HepG2 (cell line): ENCODE results near the gene PLXNA4. TPM values are rescaled to one million over a fixed set of nuclear protein-coding genes. Genes with fewer than 3 reads are reported as not detected.

Source experiments
- ATAC-seq: fragments of 200-7000 bp; cut with Tn5 transposase; 3 replicates; pipeline ENCODE4 v1.9.1; 2020; ENCODE audit warnings: mild to moderate bottlenecking, moderate library complexity
- BruUV-seq: library from RNA; stranded (reverse); fragments of 400-500 nt; replicated peaks from 2 replicates; lab custom pipeline; 2021; lab: Mats Ljungman, UMichigan
- CTCF ChIA-PET: fragments of 300-600 bp; formaldehyde crosslinking; extraction: SDS; loops from one replicate; lab custom pipeline; 2021; ENCODE audit warnings: low total read pairs, inconsistent platforms, low intra/inter-chr PET ratio; lab: Yijun Ruan, JAX
- POLR2A ChIA-PET: fragments of 350-600 bp; sonication (Branson Sonifier 250); formaldehyde crosslinking; loops from one replicate; lab custom pipeline; 2020; ENCODE audit warnings: antibody characterized with exemption, inconsistent platforms; lab: Yijun Ruan, JAX
- DNase-seq: peaks from one replicate; pipeline ENCODE4 v3.0.0-alpha.2; 2015; ENCODE audit warnings: low spot score
- FAIRE-seq: peaks from 3 replicates; lab custom pipeline; 2011; peaks lifted over from hg19 to GRCh38; lab: Jason Lieb, UNC
- H2AFZ ChIP-seq: one replicate; pipeline ENCODE4 v1.6.1; 2011; ENCODE audit warnings: low read length, inconsistent platforms
- H3K27ac ChIP-seq: fragments of 300-600 bp; 3 replicates; pipeline ENCODE4 v1.8.0; 2011; ENCODE audit warnings: mixed run types, mild to moderate bottlenecking, mixed read lengths, low read length, inconsistent platforms; ENCODE audit not compliant: insufficient read depth; ENCODE audit errors: extremely low read length
- H3K27me3 ChIP-seq, 2 experiments: fragments of 200-600 bp in 1 of 2; 2 replicates in 1 of 2; 3 replicates in 1 of 2; pipeline versions ENCODE4 v1.6.0 to v1.8.0; 2011; ENCODE audit warnings: low read length in 2 of 2, mild to moderate bottlenecking in 2 of 2, moderate library complexity in 2 of 2, inconsistent platforms in 1 of 2; ENCODE audit not compliant: insufficient read depth in 2 of 2, control insufficient read depth in 1 of 2
- H3K36me3 ChIP-seq, 2 experiments: fragments of 200-600 bp in 1 of 2; replicated peaks in 1 of 2; 2 replicates in 1 of 2; 3 replicates in 1 of 2; pipeline versions ENCODE4 v1.5.1 to v1.8.0; 2011; ENCODE audit warnings: low read length in 2 of 2, inconsistent platforms in 1 of 2; ENCODE audit not compliant: insufficient read depth in 2 of 2, control insufficient read depth in 1 of 2
- H3K4me1 ChIP-seq: 2 replicates; pipeline ENCODE4 v1.5.1; 2012; ENCODE audit warnings: low read length, inconsistent platforms; ENCODE audit not compliant: insufficient read depth
- H3K4me2 ChIP-seq: 2 replicates; pipeline ENCODE4 v1.6.0; 2011; ENCODE audit warnings: low read depth, low read length, inconsistent platforms
- H3K4me3 ChIP-seq, 3 experiments: fragments of 200-600 bp in 1 of 3; sonication (generic), shearing (Covaris generic) in 1 of 3; replicated peaks in 1 of 3; 2 replicates each; pipeline ENCODE4 v1.5.1; 2011 to 2016; ENCODE audit warnings: low read length in 3 of 3, inconsistent platforms in 2 of 3, low read depth in 2 of 3, mild to moderate bottlenecking in 2 of 3, control low read depth in 1 of 3, mixed read lengths in 1 of 3; ENCODE audit not compliant: insufficient read depth in 1 of 3
- H3K79me2 ChIP-seq: one replicate; pipeline ENCODE4 v1.6.1; 2011; ENCODE audit warnings: low read length, inconsistent platforms; ENCODE audit not compliant: insufficient read depth
- H3K9ac ChIP-seq: 2 replicates; pipeline ENCODE4 v1.6.0; 2011; ENCODE audit warnings: mild to moderate bottlenecking, low read depth, low read length, inconsistent platforms; ENCODE audit not compliant: insufficient read depth
- H3K9me3 ChIP-seq: 2 replicates; pipeline ENCODE4 v1.5.1; 2012; ENCODE audit warnings: mild to moderate bottlenecking, low read length
- H4K20me1 ChIP-seq: 2 replicates; pipeline ENCODE4 v1.6.0; 2011; ENCODE audit warnings: inconsistent platforms, mild to moderate bottlenecking, low read length, moderate library complexity; ENCODE audit not compliant: insufficient read depth
- AHR ChIP-seq: IDR thresholded peaks from 2 replicates; pipeline ENCODE4 v1.6.1; 2018; ENCODE audit warnings: missing genetic modification reagents, missing compliant biosample characterization
- ATAD3A ChIP-seq: sonication (generic); formaldehyde crosslinking; IDR thresholded peaks from 2 replicates; pipeline ENCODE4 v1.4.0; 2020; ENCODE audit warnings: missing genetic modification reagents
- HCFC1 ChIP-seq: fragments of 150-350 bp; IDR thresholded peaks from 2 replicates; pipeline ENCODE4 v1.6.1; 2014; ENCODE audit warnings: low read depth, low read length
- HMGA1 ChIP-seq: sonication (generic); formaldehyde crosslinking; conservative IDR thresholded peaks from 2 replicates; pipeline ENCODE4 v1.4.0; 2020; ENCODE audit warnings: missing genetic modification reagents
- HNRNPL ChIP-seq: fragments of 200-400 bp; formaldehyde crosslinking; IDR thresholded peaks from 2 replicates; pipeline ENCODE4 v1.6.1; 2017; ENCODE audit warnings: mild to moderate bottlenecking, low read depth, low read length
- JUN ChIP-seq: sonication (generic); formaldehyde crosslinking; IDR thresholded peaks from 2 replicates; pipeline ENCODE4 v1.4.0; 2020; ENCODE audit warnings: mild to moderate bottlenecking, missing genetic modification reagents
- MIXL1 ChIP-seq: IDR thresholded peaks from 2 replicates; pipeline ENCODE4 v1.6.1; 2016
- NBN ChIP-seq: fragments of 450-650 bp; conservative IDR thresholded peaks from 2 replicates; pipeline ENCODE4 v1.6.1; 2017
- NFE2L1 ChIP-seq: sonication (generic); formaldehyde crosslinking; IDR thresholded peaks from 2 replicates; pipeline ENCODE4 v1.4.0; 2020; ENCODE audit warnings: missing genetic modification reagents, mild to moderate bottlenecking, borderline replicate concordance
- PHF21A ChIP-seq: sonication (generic); formaldehyde crosslinking; IDR thresholded peaks from 2 replicates; pipeline ENCODE4 v1.5.0; 2020; ENCODE audit warnings: mild to moderate bottlenecking, missing genetic modification reagents
- TEAD2 ChIP-seq: sonication (generic); formaldehyde crosslinking; IDR thresholded peaks from 2 replicates; pipeline ENCODE4 v1.9.0; 2021; ENCODE audit warnings: missing genetic modification reagents
- YEATS2 ChIP-seq: sonication (generic); formaldehyde crosslinking; IDR thresholded peaks from 2 replicates; pipeline ENCODE4 v1.4.0; 2020; ENCODE audit warnings: missing genetic modification reagents, borderline replicate concordance
- ZFP1 ChIP-seq: IDR thresholded peaks from 2 replicates; pipeline ENCODE4 v1.6.1; 2016
- ZNF326 ChIP-seq: sonication (generic); formaldehyde crosslinking; IDR thresholded peaks from 2 replicates; pipeline ENCODE4 v1.4.0; 2020; ENCODE audit warnings: missing genetic modification reagents, borderline replicate concordance
- ZNF329 ChIP-seq: sonication (generic); formaldehyde crosslinking; IDR thresholded peaks from 2 replicates; pipeline ENCODE4 v1.9.0; 2021; ENCODE audit warnings: low read depth, mild to moderate bottlenecking, missing genetic modification reagents
- ZNF501 ChIP-seq: sonication (generic); formaldehyde crosslinking; IDR thresholded peaks from 2 replicates; pipeline ENCODE4 v1.5.1; 2020; ENCODE audit warnings: mild to moderate bottlenecking, moderate library complexity, missing genetic modification reagents
- ZNF775 ChIP-seq: sonication (generic); formaldehyde crosslinking; IDR thresholded peaks from 2 replicates; pipeline ENCODE4 v1.4.0; 2020; ENCODE audit warnings: missing genetic modification reagents, mild to moderate bottlenecking, moderate library complexity, borderline replicate concordance
- ZNF839 ChIP-seq: sonication (generic); formaldehyde crosslinking; IDR thresholded peaks from 2 replicates; pipeline ENCODE4 v1.4.0; 2020; ENCODE audit warnings: missing genetic modification reagents, mild to moderate bottlenecking, borderline replicate concordance
- ZNF841 ChIP-seq: sonication (generic); formaldehyde crosslinking; IDR thresholded peaks from 2 replicates; pipeline ENCODE4 v1.8.1; 2023; ENCODE audit warnings: missing genetic modification reagents, borderline replicate concordance
- WGBS: methylation state at CpG from one replicate; pipeline ENCODE4 v1.1.6; 2017; ENCODE audit warnings: low lambda C conversion rate; 5-methylcytosine and 5-hydroxymethylcytosine counted together
- in situ Hi-C: cut with HindIII; loops from 2 replicates; pipeline ENCODE4 v1.10.0; 2017; ENCODE audit warnings: low pct_unique_long_range_greater_than_20kb; ENCODE audit not compliant: extremely low pct_ligation_motif_present
- intact Hi-C: fragments of 100-400 bp; cut with micrococcal nuclease; formaldehyde crosslinking; loops from one replicate; pipeline ENCODE4 v1.10.0; 2022; ENCODE audit not compliant: unreplicated experiment
- polyA plus RNA-seq, 8 experiments: library from polyadenylated mRNA; depleted of rRNA in 3 of 8; stranded (reverse) in 7 of 8; unstranded in 1 of 8; fragments of >200 nt; fragmentation: Illumina TruSeq in 4 of 8; extraction: Trizol in 4 of 8; gene quantifications; 2 replicates each; pipeline versions ENCODE4 v1.2.1 to v1.2.3, GENCODE V29; 2011 to 2016; ENCODE audit warnings: low read depth in 4 of 8, missing spikeins in 1 of 8, mixed read lengths in 1 of 8; ENCODE audit not compliant: insufficient read depth in 1 of 8
- total RNA-seq, 5 experiments: library from RNA; depleted of rRNA; stranded (reverse); fragments of >200 nt; fragmentation: Illumina TruSeq; extraction: Trizol; gene quantifications; 2 replicates each; pipeline ENCODE4 v1.2.3, GENCODE V29; 2016; ENCODE audit warnings: low read depth in 1 of 5
- TF ChIP-seq, protein P1 (sequence below): sonication (generic); formaldehyde crosslinking; conservative IDR thresholded peaks from 2 replicates; pipeline ENCODE4 v1.8.0; 2022; ENCODE audit warnings: low read depth, missing genetic modification reagents

The PLXNA4 gene
- total and polyA plus RNA-seq, 2 of the 13 experiments (the other 11 are each of a cell fraction or from before 2014, with no cell fraction given) = 0.01 to 0.04 TPM

DNA sequence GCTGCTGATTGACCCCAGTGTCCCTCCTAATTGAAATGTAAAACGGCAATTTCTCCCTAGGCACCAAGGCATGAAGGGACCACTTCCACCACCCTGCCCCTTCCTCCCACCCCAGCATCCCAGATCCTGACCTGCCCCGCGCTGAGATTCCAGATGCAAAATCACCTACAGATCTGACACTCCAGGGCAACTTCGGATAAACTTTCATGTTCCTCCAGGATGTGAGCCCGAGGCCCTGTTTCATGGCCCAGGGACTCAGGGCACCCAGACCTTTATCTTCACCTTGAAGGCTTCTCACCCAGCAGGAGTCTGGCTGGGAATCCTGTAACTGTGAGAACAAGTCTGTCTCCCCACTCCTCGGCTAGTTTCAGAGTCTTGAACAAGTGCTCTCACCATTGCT lies 361.8 kb downstream of the PLXNA4 start (continued):
- TF ChIP-seq JUN (CRISPR knock-in tag) = no peak
- no peak for TF ChIP-seq ZNF839
- TF ChIP-seq NBN = no peak
- TF ChIP-seq ATAD3A = no peak

DNA sequence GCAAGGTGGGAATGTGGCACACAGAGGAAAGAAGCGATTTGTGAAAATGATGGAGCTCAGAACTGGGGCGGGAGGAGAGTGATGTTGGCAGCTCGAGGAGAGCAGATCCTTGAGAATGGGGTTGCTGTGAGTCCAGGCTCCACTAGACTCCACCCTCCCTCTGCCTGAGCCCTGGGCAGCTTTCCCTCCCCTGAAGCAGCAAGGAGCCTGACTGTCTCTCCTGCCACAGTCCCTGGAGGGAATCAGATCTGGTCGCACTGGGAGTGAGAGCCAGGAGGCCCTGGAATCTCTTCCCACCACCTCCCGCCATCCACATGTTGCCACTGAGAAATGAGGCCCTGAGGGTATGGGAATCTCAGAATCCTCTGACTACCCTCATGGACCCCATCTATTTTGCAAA lies 362.7 kb downstream of the PLXNA4 start:
- no peak overlapping the region for H3K4me2 ChIP-seq
- POLR2A ChIA-PET = no interaction called here
- ATAC-seq (no peak), DNase-seq (no peak), FAIRE-seq (no peak)
- no peak overlapping the region for H3K27ac ChIP-seq
- peaks cover 21% of the 10 kb centered on the region for H3K4me1 ChIP-seq
- no peaks in the 10 kb centered on the region for H3K79me2 ChIP-seq
- BruUV-seq = no TSS peak
- 29% methylated on average over 5 of the region's 5 CpGs for WGBS
- intact Hi-C loops = no loop called here
- peaks cover 0 to 3% of the 10 kb centered on the region in 2 experiments; a peak in 1 of 5 replicates for H3K27me3 ChIP-seq
- H4K20me1 ChIP-seq = no peaks in the 10 kb centered on the region
- no peaks in the 10 kb centered on the region for H3K36me3 ChIP-seq
- H3K4me3 ChIP-seq = no peak overlapping the region
- CTCF ChIA-PET = no interaction called here
- in situ Hi-C loops = no loop called here
- TF ChIP-seq ZNF329 (CRISPR knock-in tag) = no peak
- no peak overlapping the region for H2AFZ ChIP-seq
- no peaks in the 10 kb centered on the region for H3K9me3 ChIP-seq
- no peak overlapping the region for H3K9ac ChIP-seq

- peaks cover 4 to 5% of the 10 kb centered on the region in 2 experiments; a peak in 2 of 5 replicates for H3K27me3 ChIP-seq
- no peak for DNase-seq
Observed at GRCh38 chr7:132211971-132212370, 364.3 kb downstream of the PLXNA4 start.

More at GRCh38 chr7:132211971-132212370, 364.3 kb downstream of the PLXNA4 start:
- intact Hi-C loops (no loop called here), in situ Hi-C loops (no loop called here)
- ATAC-seq (no peak), FAIRE-seq (no peak)
- TF ChIP-seq HNRNPL (no peak), ZNF775 (CRISPR knock-in tag) (no peak), HMGA1 (no peak), YEATS2 (CRISPR knock-in tag) (no peak), ZNF841 (CRISPR knock-in tag) (no peak), ZNF326 (CRISPR knock-in tag) (no peak), AHR (CRISPR knock-in tag) (no peak), ZFP1 (no peak), HCFC1 (no peak), ZNF501 (CRISPR knock-in tag) (no peak), PHF21A (no peak), NFE2L1 (CRISPR knock-in tag) (no peak), TEAD2 (CRISPR knock-in tag) (no peak), MIXL1 (no peak)
- TF ChIP-seq, protein P1, sequence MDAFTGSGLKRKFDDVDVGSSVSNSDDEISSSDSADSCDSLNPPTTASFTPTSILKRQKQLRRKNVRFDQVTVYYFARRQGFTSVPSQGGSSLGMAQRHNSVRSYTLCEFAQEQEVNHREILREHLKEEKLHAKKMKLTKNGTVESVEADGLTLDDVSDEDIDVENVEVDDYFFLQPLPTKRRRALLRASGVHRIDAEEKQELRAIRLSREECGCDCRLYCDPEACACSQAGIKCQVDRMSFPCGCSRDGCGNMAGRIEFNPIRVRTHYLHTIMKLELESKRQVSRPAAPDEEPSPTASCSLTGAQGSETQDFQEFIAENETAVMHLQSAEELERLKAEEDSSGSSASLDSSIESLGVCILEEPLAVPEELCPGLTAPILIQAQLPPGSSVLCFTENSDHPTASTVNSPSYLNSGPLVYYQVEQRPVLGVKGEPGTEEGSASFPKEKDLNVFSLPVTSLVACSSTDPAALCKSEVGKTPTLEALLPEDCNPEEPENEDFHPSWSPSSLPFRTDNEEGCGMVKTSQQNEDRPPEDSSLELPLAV (CRISPR knock-in tag) = no peak
- BruUV-seq = no TSS peak
- Histone ChIP-seq H3K79me2 (no peaks in the 10 kb centered on the region), H3K9ac (no peak overlapping the region), H4K20me1 (no peaks in the 10 kb centered on the region), H3K4me3 (no peak overlapping the region), H3K4me2 (no peak overlapping the region), H3K9me3 (no peaks in the 10 kb centered on the region), H2AFZ (no peak overlapping the region), H3K27ac (no peak overlapping the region), H3K36me3 (no peaks in the 10 kb centered on the region), H3K4me1 (peaks cover 4% of the 10 kb centered on the region)
- WGBS = 37% methylated on average over 4 of the region's 4 CpGs
- ChIA-PET CTCF (no interaction called here), POLR2A (no interaction called here)
